ENCODE data around the gene TOR1AIP1. TPM values are rescaled to one million over a fixed set of nuclear protein-coding genes. Genes with fewer than 3 reads are reported as not detected.

TOR1AIP1 gene
- total RNA-seq, 1 donor from 2014 or later: 60.6 TPM

DNA sequence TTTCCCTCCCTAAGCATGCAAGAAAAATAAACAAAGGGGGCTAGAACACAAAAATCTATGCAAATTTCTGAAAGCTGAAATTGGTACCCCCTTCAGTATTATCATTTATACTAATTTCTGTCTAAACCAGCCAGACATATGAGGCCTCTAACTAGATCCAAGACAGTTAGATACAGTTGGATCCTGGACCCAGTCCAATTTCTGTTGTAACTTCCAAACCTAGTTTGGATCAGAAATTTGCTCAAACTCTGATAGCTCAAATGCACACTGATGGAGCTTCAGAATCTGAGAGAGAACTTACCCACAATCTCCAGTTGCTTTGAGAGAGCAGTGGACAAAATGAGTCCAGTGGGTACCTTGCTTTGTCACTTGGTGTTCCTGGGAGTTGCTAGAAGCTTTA is 84.5 kb downstream of the TOR1AIP1 start:
- H3K36me3 Mint-ChIP-seq (ENCODE audit: unreplicated experiment): peaks cover 15% of the 10 kb centered on the region
- TF ChIP-seq, protein P1, sequence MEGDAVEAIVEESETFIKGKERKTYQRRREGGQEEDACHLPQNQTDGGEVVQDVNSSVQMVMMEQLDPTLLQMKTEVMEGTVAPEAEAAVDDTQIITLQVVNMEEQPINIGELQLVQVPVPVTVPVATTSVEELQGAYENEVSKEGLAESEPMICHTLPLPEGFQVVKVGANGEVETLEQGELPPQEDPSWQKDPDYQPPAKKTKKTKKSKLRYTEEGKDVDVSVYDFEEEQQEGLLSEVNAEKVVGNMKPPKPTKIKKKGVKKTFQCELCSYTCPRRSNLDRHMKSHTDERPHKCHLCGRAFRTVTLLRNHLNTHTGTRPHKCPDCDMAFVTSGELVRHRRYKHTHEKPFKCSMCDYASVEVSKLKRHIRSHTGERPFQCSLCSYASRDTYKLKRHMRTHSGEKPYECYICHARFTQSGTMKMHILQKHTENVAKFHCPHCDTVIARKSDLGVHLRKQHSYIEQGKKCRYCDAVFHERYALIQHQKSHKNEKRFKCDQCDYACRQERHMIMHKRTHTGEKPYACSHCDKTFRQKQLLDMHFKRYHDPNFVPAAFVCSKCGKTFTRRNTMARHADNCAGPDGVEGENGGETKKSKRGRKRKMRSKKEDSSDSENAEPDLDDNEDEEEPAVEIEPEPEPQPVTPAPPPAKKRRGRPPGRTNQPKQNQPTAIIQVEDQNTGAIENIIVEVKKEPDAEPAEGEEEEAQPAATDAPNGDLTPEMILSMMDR (IDR thresholded peaks at IDR 0.05): no peak
- no peak for DNase-seq (ENCODE audit: extremely low spot score, unreplicated experiment)
- peaks cover 39% of the 10 kb centered on the region for H3K4me1 Mint-ChIP-seq (ENCODE audit: unreplicated experiment)
- H3K9me3 Mint-ChIP-seq (ENCODE audit: unreplicated experiment): peaks cover 10% of the 10 kb centered on the region
- no peak overlapping the region for H3K27ac Mint-ChIP-seq (ENCODE audit: unreplicated experiment)
- H3K27me3 Mint-ChIP-seq (ENCODE audit: unreplicated experiment): no peaks in the 10 kb centered on the region
- no peak overlapping the region for H3K4me3 Mint-ChIP-seq (ENCODE audit: unreplicated experiment)

DNA sequence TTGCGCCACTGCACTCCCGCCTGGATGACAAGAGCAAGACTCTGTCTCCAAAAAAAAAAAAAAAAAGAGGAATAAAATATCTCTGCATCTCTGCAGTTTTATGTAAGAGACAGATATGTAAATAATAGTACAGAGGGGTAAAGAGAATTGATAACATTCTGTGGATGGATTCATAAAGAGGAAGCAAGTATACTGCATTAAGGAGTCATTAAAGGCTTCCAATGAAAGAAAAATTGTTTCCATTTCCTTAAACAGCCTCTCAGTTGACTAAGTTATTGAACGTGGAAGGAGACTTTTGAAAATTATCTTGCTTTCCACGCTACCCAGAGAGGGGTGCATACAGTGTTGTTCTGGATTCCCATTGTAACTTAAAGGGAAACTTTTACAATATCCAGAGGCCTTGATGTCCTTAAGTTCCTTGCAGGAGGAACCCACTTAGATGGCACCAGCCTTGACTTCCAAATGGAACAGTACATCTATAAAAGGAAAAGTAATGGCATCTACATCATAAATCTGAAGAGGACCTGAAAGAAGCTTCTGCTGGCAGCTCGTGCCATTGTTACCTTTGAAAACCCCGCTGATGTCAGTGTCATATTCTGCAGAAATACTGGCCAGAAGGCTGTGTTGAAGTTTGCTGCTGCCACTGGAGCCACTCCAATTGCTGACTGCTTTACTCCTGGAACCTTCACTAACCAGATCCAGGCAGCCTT is 86.4 kb downstream of the TOR1AIP1 start:
- H3K36me3 Mint-ChIP-seq (ENCODE audit: unreplicated experiment): peaks cover 8% of the 10 kb centered on the region
- TF ChIP-seq, protein P1 (IDR thresholded peaks at IDR 0.05): no peak
- H3K27ac Mint-ChIP-seq (ENCODE audit: unreplicated experiment): no peak overlapping the region
- H3K27me3 Mint-ChIP-seq (ENCODE audit: unreplicated experiment): no peaks in the 10 kb centered on the region
- no peak overlapping the region for H3K4me3 Mint-ChIP-seq (ENCODE audit: unreplicated experiment)
- peaks cover 48% of the 10 kb centered on the region for H3K4me1 Mint-ChIP-seq (ENCODE audit: unreplicated experiment)
- no peak for DNase-seq (ENCODE audit: extremely low spot score, unreplicated experiment)
- H3K9me3 Mint-ChIP-seq (ENCODE audit: unreplicated experiment): peaks cover 6% of the 10 kb centered on the region

- Mint-ChIP-seq H3K36me3 (ENCODE audit: unreplicated experiment) (peaks cover 8% of the 10 kb centered on the region), H3K4me3 (ENCODE audit: unreplicated experiment) (no peak overlapping the region), H3K27me3 (ENCODE audit: unreplicated experiment) (no peaks in the 10 kb centered on the region), H3K9me3 (ENCODE audit: unreplicated experiment) (no peaks in the 10 kb centered on the region), H3K27ac (ENCODE audit: unreplicated experiment) (peak overlapping the region; percentile 74), H3K4me1 (ENCODE audit: unreplicated experiment) (peaks cover 44% of the 10 kb centered on the region)
- DNase-seq (ENCODE audit: extremely low spot score, unreplicated experiment): no peak
- TF ChIP-seq, protein P1 (IDR thresholded peaks at IDR 0.05): no peak
Measured at GRCh38 chr1:179968994-179969919, 87.2 kb downstream of the TOR1AIP1 start.

Other genes starting within 250 kb of the TOR1AIP1 start
- not detected in 2 replicates for gene FAM163A, start 139.0 kb upstream of the TOR1AIP1 start, total RNA-seq
- 85.5 and 87.4 TPM in 2 replicates for gene TOR1AIP2, start 4.5 kb upstream of the TOR1AIP1 start, total RNA-seq
- gene CEP350, start 72.5 kb downstream of the TOR1AIP1 start, total RNA-seq: 41.4 and 42.2 TPM in 2 replicates